Mesenchymal stem cell (in vitro differentiated cells and primary cell): Measurements from ENCODE around the gene ACSF3.
A peak's percentile ranks its signal among the peaks of the same experiment; 100 is the strongest.

Experiments
- DNase-seq: peaks from one replicate; pipeline ENCODE4 v3.0.0-alpha.2; 2013
- H2AFZ ChIP-seq: one replicate; pipeline ENCODE4 v1.6.1; 2013; ENCODE audit warnings: low read depth, mild to moderate bottlenecking, control low read depth, inconsistent platforms, low read length, moderate library complexity
- H2AK5ac ChIP-seq: 2 replicates; pipeline ENCODE4 v1.6.1; 2013; ENCODE audit warnings: low read length, moderate library complexity, mild to moderate bottlenecking, inconsistent platforms; ENCODE audit not compliant: severe bottlenecking
- H2BK120ac ChIP-seq: one replicate; pipeline ENCODE4 v1.6.1; 2013; ENCODE audit warnings: low read depth, mild to moderate bottlenecking, inconsistent platforms, low read length, moderate library complexity
- H2BK12ac ChIP-seq, 2 experiments: one replicate each; pipeline ENCODE4 v1.6.1; 2013; ENCODE audit warnings: inconsistent platforms in 2 of 2, low read length in 2 of 2, mild to moderate bottlenecking in 2 of 2, moderate library complexity in 2 of 2, control low read depth in 1 of 2
- H2BK15ac ChIP-seq: one replicate; pipeline ENCODE4 v1.6.1; 2013; ENCODE audit warnings: mild to moderate bottlenecking, low read depth, inconsistent platforms; ENCODE audit not compliant: poor library complexity, severe bottlenecking
- H2BK5ac ChIP-seq: 2 replicates; pipeline ENCODE4 v1.6.1; 2013; ENCODE audit warnings: low read depth, mild to moderate bottlenecking, low read length, control low read depth, inconsistent platforms; ENCODE audit not compliant: poor library complexity, severe bottlenecking
- H3K14ac ChIP-seq, 2 experiments: one replicate each; pipeline ENCODE4 v1.6.1; 2013; ENCODE audit warnings: inconsistent platforms in 2 of 2, low read length in 2 of 2, control low read depth in 1 of 2, mild to moderate bottlenecking in 1 of 2, moderate library complexity in 1 of 2
- H3K18ac ChIP-seq, 2 experiments: one replicate each; pipeline ENCODE4 v1.6.1; 2013; ENCODE audit warnings: inconsistent platforms in 2 of 2, low read length in 2 of 2, control low read depth in 1 of 2, low read depth in 1 of 2, mild to moderate bottlenecking in 1 of 2
- H3K23ac ChIP-seq, 2 experiments: one replicate each; pipeline ENCODE4 v1.6.1; 2013; ENCODE audit warnings: inconsistent platforms in 2 of 2, low read length in 2 of 2, mild to moderate bottlenecking in 2 of 2, moderate library complexity in 2 of 2, control low read depth in 1 of 2
- H3K27ac ChIP-seq: 2 replicates; pipeline ENCODE4 v1.5.1; 2013; ENCODE audit warnings: mild to moderate bottlenecking, moderate library complexity, low read length, control low read depth, inconsistent platforms; ENCODE audit not compliant: poor library complexity, severe bottlenecking
- H3K27me3 ChIP-seq, 2 experiments: 2 replicates each; pipeline versions ENCODE4 v1.6.1 to v1.7.0; 2013; ENCODE audit warnings: low read length in 2 of 2, mild to moderate bottlenecking in 2 of 2, moderate library complexity in 2 of 2, control low read depth in 1 of 2, inconsistent platforms in 1 of 2; ENCODE audit not compliant: control insufficient read depth in 1 of 2, insufficient read depth in 1 of 2
- H3K36me3 ChIP-seq, 2 experiments: 2 replicates each; pipeline versions ENCODE4 v1.6.1 to v1.7.0; 2013; ENCODE audit warnings: low read length in 2 of 2, control low read depth in 1 of 2, inconsistent platforms in 1 of 2, low read depth in 1 of 2, mild to moderate bottlenecking in 1 of 2; ENCODE audit not compliant: insufficient read depth in 2 of 2, control insufficient read depth in 1 of 2
- H3K4ac ChIP-seq, 2 experiments: one replicate each; pipeline ENCODE4 v1.6.1; 2013; ENCODE audit warnings: inconsistent platforms in 2 of 2, low read length in 2 of 2, mild to moderate bottlenecking in 2 of 2, moderate library complexity in 2 of 2, control low read depth in 1 of 2, low read depth in 1 of 2
- H3K4me1 ChIP-seq: 2 replicates; pipeline ENCODE4 v1.6.1; 2013; ENCODE audit warnings: low read depth, low read length, control low read depth; ENCODE audit not compliant: control insufficient read depth, insufficient read depth
- H3K4me2 ChIP-seq: 2 replicates; pipeline ENCODE4 v1.6.1; 2013; ENCODE audit warnings: low read length, mild to moderate bottlenecking, inconsistent platforms; ENCODE audit not compliant: poor library complexity, severe bottlenecking
- H3K4me3 ChIP-seq, 2 experiments: 2 replicates each; pipeline versions ENCODE4 v1.5.1 to v1.7.0; 2013; ENCODE audit warnings: low read length in 2 of 2, mild to moderate bottlenecking in 2 of 2, control low read depth in 1 of 2, low read depth in 1 of 2; ENCODE audit not compliant: insufficient read depth in 1 of 2
- H3K79me1 ChIP-seq: replicated peaks from 2 replicates; pipeline ENCODE4 v1.6.1; 2013; ENCODE audit warnings: mild to moderate bottlenecking, control low read depth, low read length, inconsistent platforms; ENCODE audit not compliant: poor library complexity, severe bottlenecking
- H3K9ac ChIP-seq: 2 replicates; pipeline ENCODE4 v1.7.0; 2013; ENCODE audit warnings: mild to moderate bottlenecking, low read length, moderate library complexity
- H3K9me3 ChIP-seq: 2 replicates; pipeline ENCODE4 v1.7.0; 2013; ENCODE audit warnings: mild to moderate bottlenecking, low read length; ENCODE audit not compliant: control insufficient read depth
- H4K8ac ChIP-seq: one replicate; pipeline ENCODE4 v1.6.1; 2013; ENCODE audit warnings: inconsistent platforms, mild to moderate bottlenecking, low read length, moderate library complexity
- H4K91ac ChIP-seq: one replicate; pipeline ENCODE4 v1.6.1; 2013; ENCODE audit warnings: mild to moderate bottlenecking, low read length, inconsistent platforms
- WGBS: methylation state at CpG from one replicate; pipeline ENCODE4 v1.1.7; 2013; ENCODE audit warnings: mixed read lengths; 5-methylcytosine and 5-hydroxymethylcytosine counted together

The ACSF3 gene

GRCh38 chr16:89153848-89154271 lies 60.2 kb downstream of the ACSF3 start:
- Histone ChIP-seq H3K27ac (no peak overlapping the region), H2BK12ac (no peak overlapping the region), H2BK120ac (no peak overlapping the region), H3K4ac (peak overlapping the region in 1 of 2 experiments; percentile 10), H3K9ac (no peak overlapping the region), H2BK15ac (peak overlapping the region; percentile 46), H3K36me3 (peaks cover 29 to 37% of the 10 kb centered on the region in 2 experiments), H2AFZ (no peak overlapping the region), H3K23ac (no peak overlapping the region), H2AK5ac (no peak overlapping the region), H3K4me3 (no peak overlapping the region), H3K14ac (no peak overlapping the region), H3K4me2 (no peak overlapping the region), H3K79me1 (no peaks in the 10 kb centered on the region), H4K91ac (peak overlapping the region; percentile 77), H3K27me3 (no peaks in the 10 kb centered on the region), H4K8ac (no peak overlapping the region), H3K9me3 (no peaks in the 10 kb centered on the region), H2BK5ac (no peak overlapping the region), H3K4me1 (peaks cover 20% of the 10 kb centered on the region), H3K18ac (no peak overlapping the region)
- WGBS: 92% methylated on average over 19 of the region's 19 CpGs
- no peak for DNase-seq

GRCh38 chr16:89154390-89155183 lies 60.9 kb downstream of the ACSF3 start:
- no peak overlapping the region for H2BK15ac ChIP-seq
- no peak overlapping the region for H3K4ac ChIP-seq
- no peak overlapping the region for H4K8ac ChIP-seq
- peak overlapping the region; percentile 19 to 52 for H3K18ac ChIP-seq
- H3K27ac ChIP-seq: no peak overlapping the region
- H3K4me3 ChIP-seq: no peak overlapping the region
- H3K14ac ChIP-seq: peak overlapping the region in 1 of 2 experiments; percentile 18
- H2AK5ac ChIP-seq: no peak overlapping the region
- peaks cover 22 to 32% of the 10 kb centered on the region in 2 experiments for H3K36me3 ChIP-seq
- no peak overlapping the region for H2BK5ac ChIP-seq
- no peak overlapping the region for H2AFZ ChIP-seq
- peak overlapping the region; percentile 59 for H4K91ac ChIP-seq
- peaks cover 20% of the 10 kb centered on the region for H3K4me1 ChIP-seq
- no peak overlapping the region for H3K4me2 ChIP-seq
- 85% methylated on average over 24 of the region's 24 CpGs for WGBS
- no peak overlapping the region for H2BK120ac ChIP-seq
- H3K23ac ChIP-seq: no peak overlapping the region
- H3K9ac ChIP-seq: no peak overlapping the region
- peak overlapping the region in 1 of 2 experiments; percentile 3 for H2BK12ac ChIP-seq
- no peaks in the 10 kb centered on the region for H3K27me3 ChIP-seq
- no peaks in the 10 kb centered on the region for H3K79me1 ChIP-seq
- H3K9me3 ChIP-seq: no peaks in the 10 kb centered on the region
- no peak for DNase-seq

- 43% methylated on average over 19 of the region's 19 CpGs for WGBS
Measured at GRCh38 chr16:89155184-89155679, 61.6 kb downstream of the ACSF3 start.

More at GRCh38 chr16:89155184-89155679, 61.6 kb downstream of the ACSF3 start:
- H2AFZ ChIP-seq: no peak overlapping the region
- H3K23ac ChIP-seq: no peak overlapping the region
- H3K4ac ChIP-seq: peak overlapping the region in 1 of 2 experiments; percentile 40
- H3K4me3 ChIP-seq: no peak overlapping the region
- peak overlapping the region in 1 of 2 experiments; percentile 84 for H3K14ac ChIP-seq
- no peaks in the 10 kb centered on the region for H3K79me1 ChIP-seq
- H3K18ac ChIP-seq: peak overlapping the region in 1 of 2 experiments; percentile 37
- H3K9me3 ChIP-seq: no peaks in the 10 kb centered on the region
- no peak overlapping the region for H2BK120ac ChIP-seq
- no peaks in the 10 kb centered on the region for H3K27me3 ChIP-seq
- H2BK12ac ChIP-seq: peak overlapping the region in 1 of 2 experiments; percentile 73
- H2AK5ac ChIP-seq: no peak overlapping the region
- no peak overlapping the region for H4K8ac ChIP-seq
- peak overlapping the region; percentile 48 for H4K91ac ChIP-seq
- H2BK15ac ChIP-seq: no peak overlapping the region
- H2BK5ac ChIP-seq: no peak overlapping the region
- DNase-seq: peak; percentile 74
- H3K4me2 ChIP-seq: no peak overlapping the region
- peak overlapping the region; percentile 37 for H3K9ac ChIP-seq
- H3K27ac ChIP-seq: no peak overlapping the region
- H3K36me3 ChIP-seq: peaks cover 17 to 29% of the 10 kb centered on the region in 2 experiments
- peaks cover 17% of the 10 kb centered on the region for H3K4me1 ChIP-seq
